Myometrial cell (primary cell): ENCODE results near the gene SPRYD3. TPM values are rescaled to one million over a fixed set of nuclear protein-coding genes. Genes with fewer than 3 reads are reported as not detected.

Experiments
- total RNA-seq: library from RNA; depleted of rRNA; stranded (reverse); fragments of >200 nt; gene quantifications from 2 replicates; pipeline ENCODE4 v1.2.3, GENCODE V29; 2015

SPRYD3 gene, protein sequence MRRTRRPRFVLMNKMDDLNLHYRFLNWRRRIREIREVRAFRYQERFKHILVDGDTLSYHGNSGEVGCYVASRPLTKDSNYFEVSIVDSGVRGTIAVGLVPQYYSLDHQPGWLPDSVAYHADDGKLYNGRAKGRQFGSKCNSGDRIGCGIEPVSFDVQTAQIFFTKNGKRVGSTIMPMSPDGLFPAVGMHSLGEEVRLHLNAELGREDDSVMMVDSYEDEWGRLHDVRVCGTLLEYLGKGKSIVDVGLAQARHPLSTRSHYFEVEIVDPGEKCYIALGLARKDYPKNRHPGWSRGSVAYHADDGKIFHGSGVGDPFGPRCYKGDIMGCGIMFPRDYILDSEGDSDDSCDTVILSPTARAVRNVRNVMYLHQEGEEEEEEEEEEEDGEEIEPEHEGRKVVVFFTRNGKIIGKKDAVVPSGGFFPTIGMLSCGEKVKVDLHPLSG
- total RNA-seq: 28.5 and 44.1 TPM in 2 replicates

DNA sequence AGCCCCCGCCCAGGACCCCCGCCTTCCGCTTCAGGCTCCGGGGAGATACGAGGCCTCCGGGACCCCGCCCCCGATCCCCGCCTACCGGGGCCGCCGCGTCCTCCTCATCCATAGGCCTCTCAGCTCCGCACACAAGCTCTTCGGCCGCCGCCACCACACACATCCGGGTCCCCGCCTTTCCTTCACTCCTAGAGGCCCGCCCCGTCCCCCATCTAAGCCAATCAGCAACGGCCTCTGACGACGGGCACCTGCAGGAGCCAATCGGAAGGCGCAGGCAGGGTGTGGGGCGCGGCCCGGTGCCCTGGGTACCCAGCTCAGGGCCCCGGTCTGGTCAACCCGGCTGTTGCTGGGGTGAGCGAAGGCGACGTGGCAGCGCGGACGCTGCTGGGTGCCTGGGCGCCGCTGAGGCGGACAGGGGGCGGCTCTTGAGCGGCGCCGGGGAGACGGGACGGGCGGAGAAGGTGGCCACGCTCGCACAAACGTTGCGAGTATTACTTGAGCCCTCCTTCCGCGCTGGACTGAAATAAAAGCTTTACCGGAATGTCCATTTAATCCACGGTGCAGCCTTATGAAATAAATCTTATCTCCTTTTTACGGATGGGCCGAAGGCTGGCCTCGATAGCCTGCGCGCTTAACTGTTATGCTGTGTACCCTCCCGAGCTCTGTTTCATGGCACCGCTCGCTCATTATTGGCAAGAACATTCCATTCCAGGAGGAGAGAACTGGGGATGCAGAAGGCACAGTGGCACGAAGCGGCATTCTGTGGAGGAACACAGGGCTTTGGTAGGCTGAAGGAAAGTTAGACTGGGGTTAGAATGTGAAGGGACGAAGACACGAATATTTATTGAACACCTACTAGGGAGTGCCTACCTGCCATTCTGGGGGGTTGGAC is at the start of gene SPRYD3:
Gene SPRYD3 (minus strand): TSS at position 165 of the 892 bp plus-strand sequence. CDS start 57 bp downstream, at position 108.

GRCh38 chr12:53102883-53103807 is 24.0 kb upstream of the SPRYD3 start, which contains the start of gene SOAT2:
Gene SOAT2, plus strand, starts transcription at chr12:53103486. Its CDS starts 92 bp downstream, at chr12:53103578.

DNA sequence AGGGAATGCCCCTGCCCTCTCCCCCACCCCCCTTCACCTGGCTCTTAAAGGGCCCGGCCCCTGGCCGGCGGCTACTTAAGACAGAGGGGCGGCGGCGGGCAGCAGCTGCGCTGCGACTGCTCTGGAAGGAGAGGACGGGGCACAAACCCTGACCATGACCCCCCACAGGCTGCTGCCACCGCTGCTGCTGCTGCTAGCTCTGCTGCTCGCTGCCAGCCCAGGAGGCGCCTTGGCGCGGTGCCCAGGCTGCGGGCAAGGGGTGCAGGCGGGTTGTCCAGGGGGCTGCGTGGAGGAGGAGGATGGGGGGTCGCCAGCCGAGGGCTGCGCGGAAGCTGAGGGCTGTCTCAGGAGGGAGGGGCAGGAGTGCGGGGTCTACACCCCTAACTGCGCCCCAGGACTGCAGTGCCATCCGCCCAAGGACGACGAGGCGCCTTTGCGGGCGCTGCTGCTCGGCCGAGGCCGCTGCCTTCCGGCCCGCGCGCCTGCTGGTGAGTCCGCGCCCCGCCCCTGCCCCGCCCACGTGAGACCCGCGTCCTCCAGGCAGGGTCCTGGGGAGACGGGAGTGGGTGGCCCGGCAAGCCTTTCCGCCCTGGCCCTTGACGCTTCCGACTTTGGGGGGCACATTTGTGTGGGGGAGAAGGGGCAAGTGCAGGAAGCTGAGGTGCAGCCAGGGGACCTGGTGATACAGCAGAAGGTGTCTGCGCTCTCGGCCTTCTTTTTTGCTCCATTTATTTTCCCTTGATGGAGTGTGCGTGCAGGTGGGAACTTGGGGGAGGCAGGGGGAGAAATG is 18.6 kb upstream of the SPRYD3 start, which contains the start of gene IGFBP6:
Gene IGFBP6 (plus strand): TSS at position 104 of the 790 bp plus-strand sequence. CDS start 51 bp downstream, at position 155.

GRCh38 chr12:53049571-53050318 is 29.4 kb downstream of the SPRYD3 start, which contains the start of gene TNS2:
Gene TNS2, plus strand, starts transcription at chr12:53050065. Its CDS starts 121 bp downstream, at chr12:53050186.

Other genes starting within 250 kb of the SPRYD3 start
- gene KRT79, start 245.1 kb downstream of the SPRYD3 start, total RNA-seq: not detected in 2 replicates
- not detected in 2 replicates for gene KRT78, start 230.4 kb downstream of the SPRYD3 start, total RNA-seq
- gene KRT8, start 174.3 kb downstream of the SPRYD3 start, total RNA-seq: 551 and 563 TPM in 2 replicates
- 1,160 and 1,174 TPM in 2 replicates for gene KRT18, start 130.3 kb downstream of the SPRYD3 start, total RNA-seq
- 422 and 508 TPM in 2 replicates for gene EIF4B, start 72.9 kb downstream of the SPRYD3 start, total RNA-seq
- 80.5 and 88.8 TPM in 2 replicates for gene TNS2, start 29.3 kb downstream of the SPRYD3 start, total RNA-seq
- gene IGFBP6, start 18.3 kb upstream of the SPRYD3 start, total RNA-seq: 1,168 and 1,628 TPM in 2 replicates
- 0.18 and 0.29 TPM in 2 replicates for gene SOAT2, start 24.1 kb upstream of the SPRYD3 start, total RNA-seq
- 6.3 and 6.6 TPM in 2 replicates for gene ZNF740, start 101.3 kb upstream of the SPRYD3 start, total RNA-seq
- 3.5 and 6.6 TPM in 2 replicates for gene CSAD, start 101.5 kb upstream of the SPRYD3 start, total RNA-seq
- gene ITGB7, start 127.9 kb upstream of the SPRYD3 start, total RNA-seq: 0.71 TPM in 1 of 2 replicates, not detected in the other
- 37.7 and 49.9 TPM in 2 replicates for gene RARG, start 152.8 kb upstream of the SPRYD3 start, total RNA-seq
- gene ESPL1, start 188.9 kb upstream of the SPRYD3 start, total RNA-seq: 7.2 and 8.2 TPM in 2 replicates
- 498 and 536 TPM in 2 replicates for gene PFDN5, start 216.2 kb upstream of the SPRYD3 start, total RNA-seq
- gene MYG1, start 220.3 kb upstream of the SPRYD3 start, total RNA-seq: 106 and 127 TPM in 2 replicates
- 75.5 and 86.8 TPM in 2 replicates for gene AAAS, start 242.2 kb upstream of the SPRYD3 start, total RNA-seq